IMR-90 (cell line): Measurements from ENCODE around the gene CARMIL1.

Source experiments
- BHLHE40 ChIP-seq: fragments of 150-350 bp; IDR thresholded peaks from 2 replicates; pipeline ENCODE4 v1.6.1; 2016; ENCODE audit warnings: mild to moderate bottlenecking, low read depth, low read length
- CEBPB ChIP-seq: IDR thresholded peaks from 2 replicates; pipeline ENCODE4 v1.6.1; 2012; ENCODE audit warnings: low read depth, low read length, improper control_type of control experiment
- CHD1 ChIP-seq: IDR thresholded peaks from 2 replicates; pipeline ENCODE4 v1.6.1; 2012; ENCODE audit warnings: low read depth, low read length, improper control_type of control experiment
- CTCF ChIP-seq: conservative IDR thresholded peaks from 2 replicates; pipeline ENCODE4 v1.5.1; 2012; ENCODE audit warnings: mild to moderate bottlenecking, low read depth, low read length, improper control_type of control experiment
- FOS ChIP-seq: fragments of 150-350 bp; IDR thresholded peaks from 2 replicates; pipeline ENCODE4 v1.6.1; 2016; ENCODE audit warnings: low read depth, low read length
- MXI1 ChIP-seq: IDR thresholded peaks from 2 replicates; pipeline ENCODE4 v1.6.1; 2012; ENCODE audit warnings: low read depth, mild to moderate bottlenecking, low read length, moderate library complexity, borderline replicate concordance
- NFE2L2 ChIP-seq: fragments of 150-350 bp; IDR thresholded peaks from 2 replicates; pipeline ENCODE4 v1.6.1; 2016; ENCODE audit warnings: low read depth, mild to moderate bottlenecking, low read length
- POLR2A ChIP-seq: IDR thresholded peaks from 2 replicates; pipeline ENCODE4 v1.6.1; 2012; ENCODE audit warnings: mild to moderate bottlenecking, low read depth, low read length
- RAD21 ChIP-seq: IDR thresholded peaks from 2 replicates; pipeline ENCODE4 v1.6.1; 2012; ENCODE audit warnings: low read length, improper control_type of control experiment
- RFX5 ChIP-seq: IDR thresholded peaks from 2 replicates; pipeline ENCODE4 v1.8.0; 2012; ENCODE audit warnings: low read depth, mild to moderate bottlenecking, low read length, moderate library complexity
- SMC3 ChIP-seq: fragments of 150-350 bp; IDR thresholded peaks from 2 replicates; pipeline ENCODE4 v1.6.1; 2016; ENCODE audit warnings: low read depth, mild to moderate bottlenecking, antibody characterized with exemption, low read length, moderate library complexity

GRCh38 chr6:25583099-25583498 lies 303.9 kb downstream of the CARMIL1 start:
- TF ChIP-seq POLR2A (no peak), MXI1 (no peak), CEBPB (no peak), RAD21 (no peak), CTCF (no peak), CHD1 (no peak), SMC3 (no peak), BHLHE40 (no peak), FOS (no peak), RFX5 (no peak), NFE2L2 (no peak)
